GM04503 (cell line): ENCODE data around the gene RBPJ.
"Not testable (repeated sequence)": the region's sequence is repeated elsewhere in the genome, so short reads cannot be mapped to it uniquely, and the experiment has no call there.

Experiments
- DNase-seq: peaks from one replicate; pipeline ENCODE4 v3.0.0-alpha.2; 2012; ENCODE audit warnings: low read depth

RBPJ gene

GRCh38 chr4:26375551-26375950 is 54.7 kb downstream of the RBPJ start:
- no peak for DNase-seq

- no peak for DNase-seq
These were observed 56.8 kb downstream of the RBPJ start for GRCh38 chr4:26377328-26378311.

GRCh38 chr4:26379837-26380236 is 59.0 kb downstream of the RBPJ start:
- DNase-seq: no peak

- DNase-seq: no peak
These were observed 59.9 kb downstream of the RBPJ start for GRCh38 chr4:26380740-26381139.

- DNase-seq: no peak
These were observed 63.7 kb downstream of the RBPJ start for GRCh38 chr4:26384380-26385057.

- no peak for DNase-seq
These were observed 64.9 kb downstream of the RBPJ start for GRCh38 chr4:26385690-26386089.

GRCh38 chr4:26386386-26386785 is 65.6 kb downstream of the RBPJ start:
- no peak for DNase-seq

GRCh38 chr4:26388671-26389070 is 67.9 kb downstream of the RBPJ start:
- DNase-seq: no peak

- no peak for DNase-seq
These were observed 76.3 kb downstream of the RBPJ start for GRCh38 chr4:26397086-26397485.

GRCh38 chr4:26400132-26400531 is 79.3 kb downstream of the RBPJ start:
- DNase-seq: no peak

GRCh38 chr4:26402017-26402416 is 81.2 kb downstream of the RBPJ start:
- not testable (repeated sequence) for DNase-seq

GRCh38 chr4:26402458-26402857 is 81.6 kb downstream of the RBPJ start:
- DNase-seq: no peak

GRCh38 chr4:26404743-26405206 is 84.0 kb downstream of the RBPJ start:
- DNase-seq: no peak

GRCh38 chr4:26406346-26406975 is 85.6 kb downstream of the RBPJ start:
- no peak for DNase-seq

GRCh38 chr4:26407476-26407875 is 86.7 kb downstream of the RBPJ start:
- no peak for DNase-seq

GRCh38 chr4:26410385-26411293 is 89.8 kb downstream of the RBPJ start:
- DNase-seq: no peak

- no peak for DNase-seq
These were observed 91.9 kb downstream of the RBPJ start for GRCh38 chr4:26412381-26413372.

GRCh38 chr4:26413582-26413981 is 92.8 kb downstream of the RBPJ start:
- no peak for DNase-seq

- no peak for DNase-seq
These were observed 97.3 kb downstream of the RBPJ start for GRCh38 chr4:26418107-26418506.

GRCh38 chr4:26418850-26419249 is 98.0 kb downstream of the RBPJ start:
- DNase-seq: no peak
